DOHH2 (cell line): Measurements from ENCODE around the gene ZSCAN2.

Source experiments
- H3F3A ChIP-seq: fragments of 200-600 bp; sonication (generic), shearing (Covaris generic); 2 replicates; pipeline ENCODE4 v1.6.0; 2016; ENCODE audit warnings: antibody characterized with exemption, mild to moderate bottlenecking; ENCODE audit not compliant: control insufficient read depth, insufficient read depth
- H3K27ac ChIP-seq: fragments of 200-600 bp; sonication (generic); 2 replicates; pipeline ENCODE4 v1.5.1; 2014; ENCODE audit warnings: low read depth, mild to moderate bottlenecking, low read length, moderate library complexity
- H3K27me3 ChIP-seq: fragments of 200-600 bp; sonication (generic); 2 replicates; pipeline ENCODE4 v1.6.1; 2014; ENCODE audit warnings: mild to moderate bottlenecking, low read length, mixed read lengths; ENCODE audit not compliant: control insufficient read depth
- H3K36me3 ChIP-seq: fragments of 200-600 bp; sonication (generic); 2 replicates; pipeline ENCODE4 v1.6.1; 2014; ENCODE audit warnings: mild to moderate bottlenecking, low read length, moderate library complexity, mixed read lengths; ENCODE audit not compliant: control insufficient read depth
- H3K4me1 ChIP-seq: fragments of 200-600 bp; sonication (generic); 2 replicates; pipeline ENCODE4 v1.6.1; 2014; ENCODE audit warnings: mild to moderate bottlenecking, low read length, mixed read lengths; ENCODE audit not compliant: control insufficient read depth
- H3K4me2 ChIP-seq: fragments of 200-600 bp; sonication (generic); 2 replicates; pipeline ENCODE4 v1.6.0; 2014; ENCODE audit warnings: mild to moderate bottlenecking, low read length, moderate library complexity
- H3K4me3 ChIP-seq: fragments of 200-600 bp; sonication (generic); 2 replicates; pipeline ENCODE4 v1.5.1; 2014; ENCODE audit warnings: mild to moderate bottlenecking, low read length, mixed read lengths
- H3K79me2 ChIP-seq: fragments of 200-600 bp; sonication (generic); 2 replicates; pipeline ENCODE4 v1.6.1; 2014; ENCODE audit warnings: mild to moderate bottlenecking, low read length, mixed read lengths; ENCODE audit not compliant: control insufficient read depth
- H3K9me2 ChIP-seq: fragments of 200-600 bp; sonication (generic); replicated peaks from 2 replicates; pipeline ENCODE4 v1.6.1; 2014; ENCODE audit warnings: mild to moderate bottlenecking, low read length, mixed read lengths; ENCODE audit not compliant: control insufficient read depth
- H3K9me3 ChIP-seq: fragments of 200-600 bp; sonication (generic); 2 replicates; pipeline ENCODE4 v1.6.1; 2014; ENCODE audit warnings: antibody characterized with exemption, low read length, mixed read lengths; ENCODE audit not compliant: control insufficient read depth, insufficient read depth
- H4K20me1 ChIP-seq: fragments of 200-600 bp; sonication (generic); 2 replicates; pipeline ENCODE4 v1.6.0; 2014; ENCODE audit warnings: low read depth, mild to moderate bottlenecking, antibody characterized with exemption, low read length, moderate library complexity; ENCODE audit not compliant: control insufficient read depth, insufficient read depth
- CTCF ChIP-seq: fragments of 200-600 bp; sonication (generic); IDR thresholded peaks from one replicate; pipeline ENCODE4 v1.5.1; 2014; ENCODE audit warnings: antibody characterized with exemption, mild to moderate bottlenecking, low read depth, low read length; ENCODE audit not compliant: poor library complexity, severe bottlenecking
- EZH2phosphoT487 ChIP-seq: fragments of 200-600 bp; sonication (generic); IDR thresholded peaks from 2 replicates; pipeline ENCODE4 v1.6.1; 2017; ENCODE audit warnings: borderline replicate concordance, mild to moderate bottlenecking, antibody characterized with exemption, low read length, moderate library complexity, mixed read lengths

ZSCAN2 gene

GRCh38 chr15:84658788-84659411 is 58.1 kb downstream of the ZSCAN2 start:
- peaks cover 2% of the 10 kb centered on the region for H3K79me2 ChIP-seq

GRCh38 chr15:84659904-84660781 is 59.3 kb downstream of the ZSCAN2 start:
- no peak overlapping the region for H3K27ac ChIP-seq

More at GRCh38 chr15:84658788-84659411, 58.1 kb downstream of the ZSCAN2 start:
- peaks cover 34% of the 10 kb centered on the region for H3K4me1 ChIP-seq
- H3K9me3 ChIP-seq: no peaks in the 10 kb centered on the region
- H3K36me3 ChIP-seq: peaks cover 1% of the 10 kb centered on the region; the same call in 1 of the 2 replicates
- H3K27me3 ChIP-seq: peaks cover 5% of the 10 kb centered on the region
- no peaks in the 10 kb centered on the region for H4K20me1 ChIP-seq
- no peaks in the 10 kb centered on the region for H3K9me2 ChIP-seq
- H3F3A ChIP-seq: peaks cover 18% of the 10 kb centered on the region
- peak overlapping the region; percentile 82 for H3K4me2 ChIP-seq
- TF ChIP-seq EZH2phosphoT487: no peak
- no peak for TF ChIP-seq CTCF
- peak overlapping the region; percentile 74 for H3K4me3 ChIP-seq
- H3K27ac ChIP-seq: peak overlapping the region; percentile 53

GRCh38 chr15:84661001-84661400 is 60.2 kb downstream of the ZSCAN2 start:
- Histone ChIP-seq H3K27me3 (peaks cover 5% of the 10 kb centered on the region), H3K79me2 (no peaks in the 10 kb centered on the region), H3K9me2 (no peaks in the 10 kb centered on the region), H3K4me3 (no peak overlapping the region), H3K4me2 (no peak overlapping the region), H4K20me1 (no peaks in the 10 kb centered on the region), H3K9me3 (no peaks in the 10 kb centered on the region), H3F3A (peaks cover 10% of the 10 kb centered on the region), H3K27ac (no peak overlapping the region), H3K4me1 (peaks cover 29% of the 10 kb centered on the region), H3K36me3 (0 out of 2 replicates have a peak, but pooled peaks cover 5% of the 10 kb centered on the region)
- no peak for TF ChIP-seq EZH2phosphoT487
- no peak for TF ChIP-seq CTCF

More at GRCh38 chr15:84659904-84660781, 59.3 kb downstream of the ZSCAN2 start:
- H3K9me2 ChIP-seq: no peaks in the 10 kb centered on the region
- H3K27me3 ChIP-seq: peaks cover 5% of the 10 kb centered on the region
- TF ChIP-seq CTCF (no peak), EZH2phosphoT487 (no peak)
- H3K79me2 ChIP-seq: no peaks in the 10 kb centered on the region
- H3K9me3 ChIP-seq: no peaks in the 10 kb centered on the region
- H3F3A ChIP-seq: peaks cover 15% of the 10 kb centered on the region
- H3K4me3 ChIP-seq: no peak overlapping the region
- H3K4me1 ChIP-seq: peaks cover 29% of the 10 kb centered on the region
- H3K36me3 ChIP-seq: no peaks in the 10 kb centered on the region
- no peak overlapping the region for H3K4me2 ChIP-seq
- H4K20me1 ChIP-seq: no peaks in the 10 kb centered on the region
